Heart left ventricle (tissue), 16 donors: ENCODE data around the gene KCNJ6. TPM values are rescaled to one million over a fixed set of nuclear protein-coding genes. Genes with fewer than 3 reads are reported as not detected.

Experiments used
- ATAC-seq, 4 donors: fragments of 200-7000 bp; cut with Tn5 transposase; one replicate each; pipeline ENCODE4 v1.9.1; 2020 to 2022; ENCODE audit warnings: moderate library complexity in 4 of 4, mild to moderate bottlenecking in 3 of 4, moderate number of reproducible peaks in 1 of 4
- DNase-seq, 5 donors: peaks; one replicate each; pipeline ENCODE4 v3.0.0-alpha.2; 2020
- H3K27ac ChIP-seq, 12 donors: fragments of 200-600 bp; sonication (generic) in 4 of 12; one replicate each; pipeline versions ENCODE4 v1.5.0 to v1.8.0; 2016 to 2022; ENCODE audit warnings: mild to moderate bottlenecking in 2 of 12
- H3K27me3 ChIP-seq, 9 donors: fragments of 200-600 bp; sonication (generic) in 2 of 9; one replicate each; pipeline versions ENCODE4 v1.5.1 to v1.8.0; 2016 to 2022; ENCODE audit warnings: mild to moderate bottlenecking in 3 of 9
- H3K36me3 ChIP-seq, 9 donors: fragments of 200-600 bp; sonication (generic) in 2 of 9; one replicate each; pipeline versions ENCODE4 v1.5.0 to v1.8.0; 2018 to 2022; ENCODE audit warnings: mild to moderate bottlenecking in 2 of 9
- H3K4me1 ChIP-seq, 12 donors: fragments of 200-600 bp; sonication (generic) in 4 of 12; one replicate each; pipeline versions ENCODE4 v1.5.0 to v1.8.0; 2016 to 2022; ENCODE audit warnings: mild to moderate bottlenecking in 3 of 12
- H3K4me3 ChIP-seq, 12 donors: fragments of 200-600 bp; sonication (generic) in 4 of 12; one replicate each; pipeline versions ENCODE4 v1.5.0 to v1.8.0; 2017 to 2022; ENCODE audit warnings: mild to moderate bottlenecking in 9 of 12, moderate library complexity in 4 of 12
- H3K9me3 ChIP-seq, 12 donors: fragments of 200-600 bp; sonication (generic) in 4 of 12; one replicate each; pipeline versions ENCODE4 v1.5.0 to v1.8.0; 2016 to 2022; ENCODE audit warnings: mild to moderate bottlenecking in 1 of 12
- POLR2A ChIP-seq, 2 donors: fragments of 450-650 bp; IDR thresholded peaks; one replicate each; pipeline ENCODE4 v1.6.1; 2017; ENCODE audit warnings: antibody characterized with exemption in 2 of 2, mild to moderate bottlenecking in 2 of 2, moderate library complexity in 2 of 2
- WGBS, 4 donors: extraction: QIAGEN DNeasy Blood & Tissue Kit in 2 of 4; methylation state at CpG; one replicate each; pipeline versions ENCODE4 v1.1.5 to v1.1.7; 2013 to 2018; 5-methylcytosine and 5-hydroxymethylcytosine counted together
- intact Hi-C, 10 donors: fragments of 100-400 bp; cut with DNase I; formaldehyde crosslinking; loops; one replicate each; pipeline versions ENCODE4 v1.11.1 to v1.14.2; 2022
- polyA plus RNA-seq, 2 donors: library from polyadenylated mRNA; stranded (reverse); fragments of 200-250 nt; gene quantifications; one replicate each; pipeline ENCODE4 v1.2.3, GENCODE V29; 2013
- total RNA-seq, 9 donors: library from RNA; depleted of rRNA in 2 of 9; stranded (reverse); fragments of >200 nt in 2 of 9; fragmentation: NEBNext Ultra II Directional in 3 of 9; extraction: Animal tissue kit (Norgen Biotek cat#: 25700) in 3 of 9; gene quantifications; one replicate each; pipeline versions ENCODE4 v1.1.0 to v1.2.4, GENCODE V29; 2016 to 2023
- TF ChIP-seq, protein P1 (sequence below), 12 donors: fragments of 200-600 bp; sonication (generic) in 4 of 12; IDR thresholded peaks; one replicate each; pipeline versions ENCODE4 v1.5.0 to v1.8.0; 2018 to 2022; ENCODE audit warnings: antibody characterized with exemption in 12 of 12, mild to moderate bottlenecking in 5 of 12
- donor health status: ischemic (EF 13 %, LVEDD 7.1; RV severe dilation, severe dysfunction).
- donor health status: healthy with polysubstance abuse.
- donor health status: DM: no; HTN: yes; CAD: no.
- donor health status: DM: no; HTN: no; CAD: no.
- donor health status: ischemic (EF 25% LVEDD 6.9; RV normal size, moderate dysfunction).
- donor health status: ischemic (EF 25% LVEDD 5.7; RV mildly dilated, moderate dysfunction).
- donor health status: healthy.
- donor health status: DM: yes; HTN: yes; CAD: no.
- donor health status: ischemic (EF 35%, LVEDD 5.7; RV mildly dilated, moderate dysfunction).
- donor health status: nonischemic (EF 11% LVEDD 7.7; RV severe dilation, severe dysfunction).
- donor health status: DM: yes; HTN: yes; CAD: no.
- donor health status: PGD.
- donor health status: ischemic (EF 29% LVEDD 5.4; RV normal size, mild dysfunction).
- donor health status: nonischemic (EF 23%, LVEDD 6.1; RV moderate dilation, normal function).

KCNJ6 gene
- total and polyA plus RNA-seq, 11 donors, result not detected

DNA sequence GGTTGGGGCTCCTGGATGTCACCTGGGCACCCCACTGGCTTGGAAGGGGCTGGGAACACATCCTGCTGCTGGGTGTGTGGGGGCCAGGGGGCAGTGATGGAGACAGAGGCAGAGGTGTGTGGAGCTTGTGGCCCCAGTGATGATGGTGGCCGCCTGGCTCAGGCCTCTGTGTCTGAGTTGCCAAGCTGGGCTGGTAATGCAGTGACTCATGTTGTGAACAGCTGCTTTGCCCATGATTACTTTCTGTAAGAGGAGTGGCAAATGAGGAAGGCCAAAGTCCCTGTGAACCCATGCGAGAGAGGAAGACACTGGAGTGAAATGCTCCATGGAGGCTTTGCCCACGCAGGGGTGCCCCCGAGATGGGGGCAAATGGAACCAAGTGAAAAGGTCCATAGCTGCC, 86.8 kb downstream of the KCNJ6 start:
- H3K27ac ChIP-seq, result no peak overlapping the region
- intact Hi-C loops, result no loop called here
- no peak for DNase-seq
- H3K4me1 ChIP-seq, result no peaks in the 10 kb centered on the region
- peaks cover 0 to 20% (median 0%) of the 10 kb centered on the region in 9 donors for H3K27me3 ChIP-seq
- TF ChIP-seq, protein P1, sequence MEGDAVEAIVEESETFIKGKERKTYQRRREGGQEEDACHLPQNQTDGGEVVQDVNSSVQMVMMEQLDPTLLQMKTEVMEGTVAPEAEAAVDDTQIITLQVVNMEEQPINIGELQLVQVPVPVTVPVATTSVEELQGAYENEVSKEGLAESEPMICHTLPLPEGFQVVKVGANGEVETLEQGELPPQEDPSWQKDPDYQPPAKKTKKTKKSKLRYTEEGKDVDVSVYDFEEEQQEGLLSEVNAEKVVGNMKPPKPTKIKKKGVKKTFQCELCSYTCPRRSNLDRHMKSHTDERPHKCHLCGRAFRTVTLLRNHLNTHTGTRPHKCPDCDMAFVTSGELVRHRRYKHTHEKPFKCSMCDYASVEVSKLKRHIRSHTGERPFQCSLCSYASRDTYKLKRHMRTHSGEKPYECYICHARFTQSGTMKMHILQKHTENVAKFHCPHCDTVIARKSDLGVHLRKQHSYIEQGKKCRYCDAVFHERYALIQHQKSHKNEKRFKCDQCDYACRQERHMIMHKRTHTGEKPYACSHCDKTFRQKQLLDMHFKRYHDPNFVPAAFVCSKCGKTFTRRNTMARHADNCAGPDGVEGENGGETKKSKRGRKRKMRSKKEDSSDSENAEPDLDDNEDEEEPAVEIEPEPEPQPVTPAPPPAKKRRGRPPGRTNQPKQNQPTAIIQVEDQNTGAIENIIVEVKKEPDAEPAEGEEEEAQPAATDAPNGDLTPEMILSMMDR (IDR thresholded peaks at IDR 0.05), result no peak
- no peak for TF ChIP-seq POLR2A (IDR thresholded peaks at IDR 0.05)
- H3K36me3 ChIP-seq, result no peaks in the 10 kb centered on the region
- no peak for ATAC-seq
- H3K4me3 ChIP-seq, result no peak overlapping the region
- 69 to 81% (median 76%) methylated on average over 4 of the region's 4 CpGs for WGBS, 4 donors
- no peaks in the 10 kb centered on the region for H3K9me3 ChIP-seq

DNA sequence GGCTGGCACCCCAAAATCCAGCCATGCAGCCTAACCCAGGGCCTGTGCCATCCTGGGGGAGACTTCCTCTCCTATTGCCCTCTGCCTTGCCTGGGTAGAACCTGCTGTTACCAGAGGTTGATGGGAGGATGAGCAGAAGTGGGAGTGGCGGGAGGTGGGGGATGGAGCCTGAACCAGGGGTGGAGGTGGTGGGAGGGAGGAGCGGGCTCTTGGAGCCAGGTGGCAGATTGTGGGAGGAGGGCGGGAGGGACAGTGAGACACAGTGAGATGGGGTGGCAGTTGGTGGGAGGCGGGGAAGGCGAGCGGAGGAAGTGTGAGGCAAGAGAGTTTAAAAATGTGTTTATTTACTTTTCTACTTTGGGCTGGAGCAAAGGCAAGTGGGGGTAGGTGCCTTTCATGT, 87.3 kb downstream of the KCNJ6 start:
- 61 to 75% (median 65%) methylated on average over 6 of the region's 6 CpGs for WGBS, 4 donors
- no peak overlapping the region for H3K4me3 ChIP-seq
- intact Hi-C loops, result no loop called here
- no peaks in the 10 kb centered on the region for H3K36me3 ChIP-seq
- no peak for TF ChIP-seq POLR2A (IDR thresholded peaks at IDR 0.05)
- TF ChIP-seq, protein P1 (IDR thresholded peaks at IDR 0.05), result no peak
- DNase-seq (no peak), ATAC-seq (no peak)
- H3K4me1 ChIP-seq, result no peaks in the 10 kb centered on the region
- H3K9me3 ChIP-seq, result no peaks in the 10 kb centered on the region
- no peak overlapping the region for H3K27ac ChIP-seq
- H3K27me3 ChIP-seq, result peaks cover 0 to 16% (median 0%) of the 10 kb centered on the region in 9 donors

DNA sequence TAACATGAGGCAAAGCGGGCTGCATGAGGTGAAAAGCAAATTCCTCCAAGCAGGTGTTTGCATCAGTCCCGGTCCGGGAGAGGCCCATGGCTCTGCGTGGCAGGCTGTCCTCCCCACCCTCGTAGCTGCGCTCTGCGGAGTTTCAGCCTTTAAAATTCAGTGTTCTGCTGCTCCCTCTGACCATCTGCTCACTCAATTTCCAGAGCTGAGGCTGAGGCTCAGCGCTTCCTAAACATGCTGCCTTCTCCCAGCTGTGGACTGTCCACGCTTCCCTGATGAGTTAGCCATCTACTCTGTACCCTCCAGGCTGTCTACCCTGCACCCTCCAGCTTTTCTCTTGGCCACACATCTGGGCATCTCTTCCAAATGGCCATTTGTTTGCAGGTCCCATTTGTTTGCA, 87.7 kb downstream of the KCNJ6 start:
- 66 to 84% (median 74%) methylated on average over 9 of the region's 9 CpGs for WGBS, 4 donors
- intact Hi-C loops, result no loop called here
- TF ChIP-seq, protein P1 (IDR thresholded peaks at IDR 0.05), result no peak
- no peak for TF ChIP-seq POLR2A (IDR thresholded peaks at IDR 0.05)

DNA sequence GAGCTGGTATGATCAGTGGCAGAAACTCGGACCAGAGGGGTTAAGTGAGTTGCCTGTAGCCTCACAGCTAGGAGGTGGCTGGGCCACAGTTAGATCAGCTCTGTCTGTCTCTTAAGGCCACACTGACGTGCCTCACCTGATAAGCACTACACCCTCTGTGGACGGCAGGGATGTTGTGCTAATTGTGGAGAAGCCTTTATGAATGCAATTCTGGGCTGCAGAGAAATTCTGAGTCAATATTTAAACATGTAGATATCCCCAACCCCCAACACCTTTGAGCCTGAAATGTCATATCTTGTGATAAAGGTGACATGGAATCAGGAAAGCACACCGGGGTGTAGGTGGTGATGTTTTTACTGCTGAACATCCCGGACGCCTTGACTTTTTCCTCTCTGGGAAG, 88.3 kb downstream of the KCNJ6 start:
- ATAC-seq, result no peak
- no peak for DNase-seq
- Histone ChIP-seq H3K9me3 (no peaks in the 10 kb centered on the region), H3K4me1 (no peaks in the 10 kb centered on the region), H3K27me3 (peaks cover 0 to 14% (median 0%) of the 10 kb centered on the region in 9 donors), H3K4me3 (no peak overlapping the region), H3K36me3 (no peaks in the 10 kb centered on the region), H3K27ac (no peak overlapping the region)
- WGBS, 4 donors, result 53 to 60% (median 58%) methylated on average over 6 of the region's 6 CpGs
- no peak for TF ChIP-seq POLR2A (IDR thresholded peaks at IDR 0.05)
- TF ChIP-seq, protein P1 (IDR thresholded peaks at IDR 0.05), result no peak
- intact Hi-C loops, result no loop called here

More for the DNA sequence above, 87.7 kb downstream of the KCNJ6 start:
- Histone ChIP-seq H3K36me3 (no peaks in the 10 kb centered on the region), H3K27me3 (peaks cover 0 to 11% (median 0%) of the 10 kb centered on the region in 9 donors), H3K9me3 (no peaks in the 10 kb centered on the region), H3K27ac (no peak overlapping the region), H3K4me1 (no peaks in the 10 kb centered on the region), H3K4me3 (no peak overlapping the region)
- ATAC-seq, result no peak
- no peak for DNase-seq
